Testis (tissue), 2 donors: ENCODE data around the gene ITGA5.

Experiments
- POLR2A ChIP-seq: fragments of 450-650 bp; IDR thresholded peaks from one replicate; pipeline ENCODE4 v1.6.1; 2017; ENCODE audit warnings: antibody characterized with exemption, mild to moderate bottlenecking, moderate library complexity
- TF ChIP-seq, protein P1 (sequence below), 3 experiments: fragments of 450-650 bp in 2 of 3; fragments of 200-600 bp in 1 of 3; sonication (generic) in 1 of 3; IDR thresholded peaks; one replicate each; pipeline ENCODE4 v1.5.1; 2016 to 2019; ENCODE audit warnings: antibody characterized with exemption in 3 of 3, mild to moderate bottlenecking in 2 of 3, moderate library complexity in 1 of 3

DNA sequence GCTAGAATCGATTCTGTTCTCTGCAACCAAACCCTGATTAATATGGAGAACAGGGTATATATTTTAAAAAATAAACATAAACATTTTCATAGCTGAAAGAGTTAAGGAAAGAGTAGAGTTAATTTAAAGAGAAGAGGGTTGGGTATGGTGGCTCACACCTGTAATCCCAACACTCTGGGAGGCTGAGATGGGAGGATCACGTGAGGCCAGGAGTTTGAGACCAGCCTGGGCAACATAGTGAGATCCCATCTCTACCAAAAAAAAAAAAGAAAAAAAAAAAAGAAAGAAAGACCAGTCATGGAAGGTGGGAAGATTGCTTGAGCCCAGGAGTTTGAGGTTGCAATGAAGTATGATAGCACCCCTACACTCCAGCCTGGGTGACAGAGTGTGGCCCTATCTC, 28.9 kb upstream of the ITGA5 start:
- no peak for TF ChIP-seq POLR2A
- TF ChIP-seq, protein P1, sequence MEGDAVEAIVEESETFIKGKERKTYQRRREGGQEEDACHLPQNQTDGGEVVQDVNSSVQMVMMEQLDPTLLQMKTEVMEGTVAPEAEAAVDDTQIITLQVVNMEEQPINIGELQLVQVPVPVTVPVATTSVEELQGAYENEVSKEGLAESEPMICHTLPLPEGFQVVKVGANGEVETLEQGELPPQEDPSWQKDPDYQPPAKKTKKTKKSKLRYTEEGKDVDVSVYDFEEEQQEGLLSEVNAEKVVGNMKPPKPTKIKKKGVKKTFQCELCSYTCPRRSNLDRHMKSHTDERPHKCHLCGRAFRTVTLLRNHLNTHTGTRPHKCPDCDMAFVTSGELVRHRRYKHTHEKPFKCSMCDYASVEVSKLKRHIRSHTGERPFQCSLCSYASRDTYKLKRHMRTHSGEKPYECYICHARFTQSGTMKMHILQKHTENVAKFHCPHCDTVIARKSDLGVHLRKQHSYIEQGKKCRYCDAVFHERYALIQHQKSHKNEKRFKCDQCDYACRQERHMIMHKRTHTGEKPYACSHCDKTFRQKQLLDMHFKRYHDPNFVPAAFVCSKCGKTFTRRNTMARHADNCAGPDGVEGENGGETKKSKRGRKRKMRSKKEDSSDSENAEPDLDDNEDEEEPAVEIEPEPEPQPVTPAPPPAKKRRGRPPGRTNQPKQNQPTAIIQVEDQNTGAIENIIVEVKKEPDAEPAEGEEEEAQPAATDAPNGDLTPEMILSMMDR (IDR thresholded peaks at IDR 0.05): no peak
